Effector memory CD4-positive, alpha-beta T cell (primary cell): Measurements from ENCODE around the gene BHLHE23.

Experiments used
- DNase-seq, 3 donors: peaks; one replicate each; pipeline ENCODE4 v3.0.0-alpha.2; 2020
- H3K27ac ChIP-seq: 2 replicates; pipeline ENCODE4 v1.7.0; 2013; ENCODE audit warnings: mild to moderate bottlenecking, low read length, moderate library complexity; ENCODE audit not compliant: insufficient read depth, poor library complexity, severe bottlenecking
- H3K27me3 ChIP-seq: replicated peaks from 2 replicates; pipeline ENCODE4 v1.7.0; 2013; ENCODE audit warnings: mild to moderate bottlenecking, low read length; ENCODE audit not compliant: insufficient read depth, control insufficient read depth, poor library complexity, severe bottlenecking
- H3K36me3 ChIP-seq: 2 replicates; pipeline ENCODE4 v1.7.0; 2013; ENCODE audit warnings: mild to moderate bottlenecking, low read length, moderate library complexity; ENCODE audit not compliant: control insufficient read depth, insufficient read depth
- H3K4me1 ChIP-seq: 2 replicates; pipeline ENCODE4 v1.7.0; 2013; ENCODE audit warnings: low read length, mild to moderate bottlenecking; ENCODE audit not compliant: control insufficient read depth, insufficient read depth, poor library complexity, severe bottlenecking
- H3K4me3 ChIP-seq: 2 replicates; pipeline ENCODE4 v1.7.0; 2013; ENCODE audit warnings: low read length, low read depth, mild to moderate bottlenecking; ENCODE audit not compliant: insufficient read depth, poor library complexity, severe bottlenecking
- H3K9me3 ChIP-seq: 2 replicates; pipeline ENCODE4 v1.7.0; 2013; ENCODE audit warnings: mild to moderate bottlenecking, low read length, moderate library complexity; ENCODE audit not compliant: control insufficient read depth

Gene BHLHE23

GRCh38 chr20:63025534-63026331, 19.0 kb upstream of the BHLHE23 start:
- no peak for DNase-seq
- H3K4me3 ChIP-seq = no peak overlapping the region
- H3K27me3 ChIP-seq = peaks cover 7% of the 10 kb centered on the region

DNA sequence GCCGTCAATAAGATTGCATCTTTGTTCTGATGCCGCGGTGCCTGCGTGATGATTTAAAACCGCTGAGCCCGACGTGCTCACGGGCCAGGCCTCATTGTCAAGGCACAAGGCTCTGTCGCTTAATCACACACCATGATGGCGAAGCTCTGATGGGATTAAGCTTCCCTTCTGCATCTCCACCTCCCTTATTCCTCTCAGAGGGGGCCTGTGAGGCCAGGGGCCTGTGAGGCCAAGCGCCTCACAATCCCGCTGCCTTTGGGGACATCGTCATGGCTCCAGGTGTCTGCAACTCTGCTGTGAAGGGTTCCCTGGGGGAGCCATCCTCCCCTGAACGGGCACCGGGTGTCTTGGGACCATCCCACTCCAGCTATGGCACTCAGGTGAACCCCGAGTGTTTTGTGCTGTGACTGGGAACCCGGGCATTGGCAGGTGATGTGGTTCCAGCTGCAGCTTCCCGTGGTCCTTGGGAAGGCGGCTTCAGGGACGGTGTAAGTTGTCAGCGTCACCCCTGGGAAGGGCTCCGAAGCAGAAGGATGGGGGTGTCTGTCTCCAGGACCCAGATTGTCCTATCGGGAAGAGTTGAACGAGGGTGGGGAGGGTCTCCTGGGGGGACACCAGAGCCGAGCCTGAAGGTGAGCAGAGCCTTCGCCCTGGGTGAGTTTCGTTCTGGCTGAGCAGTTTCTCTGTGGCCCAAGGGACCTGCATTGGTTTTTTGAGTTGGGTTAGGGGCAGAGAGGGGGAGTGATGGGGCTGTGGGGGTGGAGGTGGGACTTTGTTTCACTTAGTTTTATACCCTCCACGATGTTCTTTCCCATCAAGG, 18.0 kb upstream of the BHLHE23 start:
- Histone ChIP-seq H3K36me3 (no peaks in the 10 kb centered on the region), H3K9me3 (no peaks in the 10 kb centered on the region), H3K4me3 (no peak overlapping the region), H3K27me3 (peaks cover 7% of the 10 kb centered on the region), H3K27ac (no peak overlapping the region), H3K4me1 (no peaks in the 10 kb centered on the region)
- no peak for DNase-seq

More at GRCh38 chr20:63025534-63026331, 19.0 kb upstream of the BHLHE23 start:
- Histone ChIP-seq H3K27ac (no peak overlapping the region), H3K4me1 (no peaks in the 10 kb centered on the region), H3K36me3 (no peaks in the 10 kb centered on the region), H3K9me3 (no peaks in the 10 kb centered on the region)

DNA sequence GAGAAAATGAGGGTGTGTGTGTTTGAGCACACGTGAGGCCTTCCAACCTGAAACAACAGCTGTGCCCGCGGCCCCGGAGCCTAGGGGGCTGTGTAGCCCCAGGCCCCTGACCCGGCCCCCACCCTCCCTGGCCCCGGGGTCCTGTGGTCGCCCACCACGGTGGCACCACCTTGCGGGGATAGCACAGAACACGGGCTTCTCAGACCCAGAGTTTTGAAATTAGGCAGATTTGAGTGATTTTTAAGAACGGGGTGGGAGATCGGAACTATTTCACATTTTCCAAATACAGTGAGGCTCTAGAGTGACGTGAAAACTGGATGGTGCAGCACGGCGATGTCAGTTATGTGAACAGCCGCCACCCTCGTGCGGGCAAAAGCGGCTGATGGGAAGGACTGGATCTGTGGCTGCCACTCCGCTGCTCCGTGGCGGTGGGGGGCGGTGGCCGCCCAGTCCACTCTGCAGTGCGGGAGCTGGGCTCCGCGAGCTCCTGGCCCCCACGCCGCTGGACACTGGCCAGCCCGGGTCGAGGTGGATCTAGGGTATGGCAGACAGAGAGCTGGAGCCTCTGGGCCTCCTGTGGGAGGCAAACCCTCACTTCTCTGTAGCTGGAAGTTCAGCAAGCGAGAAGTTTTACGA, 17.3 kb upstream of the BHLHE23 start:
- DNase-seq = no peak
- no peak overlapping the region for H3K27ac ChIP-seq
- H3K27me3 ChIP-seq = peaks cover 7% of the 10 kb centered on the region
- H3K9me3 ChIP-seq = no peaks in the 10 kb centered on the region
- H3K36me3 ChIP-seq = no peaks in the 10 kb centered on the region
- H3K4me3 ChIP-seq = no peak overlapping the region
- H3K4me1 ChIP-seq = no peaks in the 10 kb centered on the region

DNA sequence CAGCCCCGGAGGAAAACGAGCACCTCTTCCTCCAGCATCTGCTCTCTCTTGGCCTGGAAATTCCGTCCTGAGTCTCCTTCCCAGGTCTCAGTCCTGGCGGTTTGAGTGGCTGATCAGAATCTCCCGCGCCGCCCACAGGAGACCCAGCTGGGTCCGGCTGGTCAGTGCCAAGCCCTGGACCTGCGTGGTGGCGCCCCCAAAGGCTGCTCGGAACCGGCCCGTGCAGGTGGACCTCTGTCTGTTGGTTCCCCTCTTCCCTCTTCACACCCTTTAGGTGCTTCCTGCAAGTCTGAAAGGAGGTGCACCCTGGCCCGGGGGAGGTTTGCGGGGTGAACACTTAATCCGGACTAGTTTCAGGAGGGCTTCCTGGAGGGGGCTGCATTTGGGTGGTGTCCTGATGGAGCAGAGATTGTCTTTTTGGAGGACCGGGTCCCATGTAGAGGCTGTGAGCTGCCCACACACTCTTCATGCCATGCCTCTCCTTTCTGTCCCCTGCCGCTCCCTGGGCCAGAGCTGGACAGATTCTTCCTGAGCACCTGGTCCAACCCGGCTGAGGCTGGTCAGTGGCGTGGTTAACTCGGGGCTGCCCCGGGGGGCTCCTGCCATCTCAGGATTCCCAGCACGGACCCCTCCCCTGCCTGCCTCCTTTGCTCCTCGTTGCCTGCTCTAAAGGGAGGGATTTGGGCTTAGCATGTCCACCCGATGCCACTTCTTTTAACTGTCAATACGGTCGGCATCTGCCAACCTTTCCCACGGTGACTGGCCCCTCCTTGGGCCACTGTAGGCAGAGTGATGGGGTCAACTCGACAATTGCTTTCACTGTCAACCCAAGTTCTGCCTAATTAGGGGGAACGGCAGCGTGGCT, 16.5 kb upstream of the BHLHE23 start:
- no peaks in the 10 kb centered on the region for H3K9me3 ChIP-seq
- H3K4me3 ChIP-seq = no peak overlapping the region
- H3K27ac ChIP-seq = no peak overlapping the region
- no peaks in the 10 kb centered on the region for H3K36me3 ChIP-seq
- no peak for DNase-seq
- no peaks in the 10 kb centered on the region for H3K4me1 ChIP-seq
- peaks cover 7% of the 10 kb centered on the region for H3K27me3 ChIP-seq

DNA sequence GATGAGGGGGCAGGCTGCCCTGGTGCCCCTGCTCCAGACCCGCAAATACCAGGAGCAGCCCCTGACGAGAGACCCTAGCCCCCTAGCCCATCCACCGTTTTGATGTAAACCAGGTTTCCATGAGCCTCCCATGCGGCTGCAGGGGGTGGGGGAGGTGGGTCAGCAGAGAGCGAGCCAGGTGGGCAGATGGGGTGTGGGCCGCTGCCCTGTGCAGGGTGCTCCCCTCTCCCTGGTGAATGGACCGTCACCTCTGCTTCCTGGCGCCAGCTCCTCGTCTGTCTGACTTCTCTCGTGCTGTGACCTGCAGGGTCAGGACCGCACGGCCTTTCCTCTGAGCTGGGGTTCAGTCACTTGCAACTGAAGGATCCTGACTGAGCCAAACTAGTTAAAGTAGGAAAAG, 15.7 kb upstream of the BHLHE23 start:
- DNase-seq = no peak
- Histone ChIP-seq H3K27ac (no peak overlapping the region), H3K9me3 (no peaks in the 10 kb centered on the region), H3K36me3 (no peaks in the 10 kb centered on the region), H3K27me3 (peaks cover 4% of the 10 kb centered on the region), H3K4me1 (no peaks in the 10 kb centered on the region), H3K4me3 (no peak overlapping the region)

DNA sequence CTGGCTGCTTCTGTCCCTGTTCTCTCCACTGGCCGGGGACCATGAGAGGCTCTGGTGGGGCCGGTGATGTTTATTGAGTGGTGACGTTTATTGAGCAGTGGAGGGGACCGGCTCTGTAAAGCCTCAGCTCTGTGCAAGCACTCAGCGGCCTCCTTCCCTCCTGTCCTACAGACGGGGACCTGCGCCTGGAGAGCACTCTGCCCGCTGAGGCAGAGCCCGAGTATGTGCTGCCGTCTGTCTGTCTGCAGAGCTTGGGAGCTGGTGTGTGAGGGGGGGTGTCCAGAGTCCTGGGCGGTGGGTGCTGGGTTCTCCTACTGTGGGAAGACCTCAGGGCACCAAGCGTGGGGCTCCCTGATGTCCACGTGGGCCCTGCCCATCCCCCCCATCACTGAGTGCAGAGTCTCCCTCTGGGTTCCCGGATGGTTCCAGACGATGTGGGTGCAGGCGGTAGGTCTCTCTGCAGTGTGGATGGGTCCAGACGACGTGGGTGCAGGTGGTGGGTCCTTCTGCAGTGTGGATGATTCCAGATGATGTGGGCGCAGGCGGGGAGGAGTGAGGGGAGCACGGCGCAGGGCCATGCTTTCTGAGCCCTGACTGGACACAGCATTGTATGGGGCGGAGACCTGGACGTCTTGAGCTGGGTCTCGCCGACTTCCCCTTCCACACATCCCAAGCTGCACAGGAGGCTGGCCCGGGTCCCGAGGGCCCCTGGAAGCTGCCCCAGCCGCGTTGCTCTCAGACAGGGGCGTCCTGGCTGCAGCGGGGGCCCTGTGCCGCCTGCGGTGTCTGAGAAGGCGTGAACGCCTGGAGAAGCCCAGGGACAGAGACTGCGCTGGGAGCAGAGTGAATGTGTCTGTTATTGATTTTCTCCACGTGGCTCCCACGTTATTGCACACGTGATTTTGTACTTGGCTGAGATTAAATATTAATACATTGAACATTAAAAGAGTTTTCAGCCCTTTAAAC, 14.9 kb upstream of the BHLHE23 start:
- DNase-seq = no peak
- H3K9me3 ChIP-seq = no peaks in the 10 kb centered on the region
- H3K4me3 ChIP-seq = no peak overlapping the region
- H3K4me1 ChIP-seq = no peaks in the 10 kb centered on the region
- no peaks in the 10 kb centered on the region for H3K27me3 ChIP-seq
- H3K36me3 ChIP-seq = no peaks in the 10 kb centered on the region
- no peak overlapping the region for H3K27ac ChIP-seq

DNA sequence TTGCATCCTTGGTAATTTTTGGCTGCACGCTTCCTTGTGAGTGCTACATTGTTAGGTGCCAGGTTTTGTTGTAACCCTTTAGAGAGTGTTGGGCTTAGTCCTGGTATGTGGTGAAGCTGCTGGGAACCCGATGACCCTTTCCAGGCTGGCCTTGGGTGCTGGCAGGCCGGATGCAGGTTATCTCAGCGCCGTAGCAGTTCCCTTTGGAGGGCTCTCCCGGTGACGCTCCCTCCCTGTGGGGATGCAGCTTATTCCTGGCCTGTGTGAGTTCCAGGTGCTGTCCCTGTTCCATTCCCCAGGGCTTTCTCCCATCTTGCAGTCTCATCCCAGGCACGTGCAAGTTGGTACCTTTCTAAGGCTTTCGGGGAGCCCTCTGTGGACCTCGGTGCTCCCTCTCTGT, 13.9 kb upstream of the BHLHE23 start:
- no peaks in the 10 kb centered on the region for H3K36me3 ChIP-seq
- H3K4me3 ChIP-seq = no peak overlapping the region
- no peak for DNase-seq
- no peaks in the 10 kb centered on the region for H3K27me3 ChIP-seq
- no peaks in the 10 kb centered on the region for H3K4me1 ChIP-seq
- H3K27ac ChIP-seq = no peak overlapping the region
- no peaks in the 10 kb centered on the region for H3K9me3 ChIP-seq

DNA sequence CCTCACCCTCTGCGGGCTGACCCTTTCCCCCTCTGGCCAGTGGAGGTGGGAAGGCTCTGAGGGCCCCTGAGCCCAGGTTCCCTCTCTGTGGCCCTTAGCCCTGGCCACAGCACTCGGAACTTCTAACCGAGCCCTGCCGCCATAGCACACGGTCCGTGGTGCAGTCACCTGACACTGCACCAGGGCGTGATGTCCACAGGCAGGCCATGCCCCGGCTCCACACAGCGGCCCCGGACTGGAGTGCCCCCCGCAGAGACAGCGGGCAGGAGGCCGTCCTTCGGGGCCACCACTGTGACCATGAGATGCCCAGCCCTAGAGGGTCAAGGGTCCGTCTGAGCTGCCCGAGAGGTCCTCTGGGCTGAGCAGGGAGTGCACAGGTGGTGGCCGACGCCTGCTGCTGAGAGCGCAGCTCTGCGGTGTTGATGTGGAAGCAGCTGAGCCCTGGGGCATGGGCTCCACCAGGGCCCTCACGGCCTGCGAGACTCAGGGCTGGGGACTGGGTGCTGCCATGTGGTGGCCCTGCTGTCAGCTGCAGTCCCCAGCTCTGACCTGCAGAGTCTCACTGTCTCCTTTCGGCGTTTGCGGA, 11.2 kb upstream of the BHLHE23 start:
- H3K9me3 ChIP-seq = peaks cover 4% of the 10 kb centered on the region
- no peaks in the 10 kb centered on the region for H3K27me3 ChIP-seq
- no peaks in the 10 kb centered on the region for H3K4me1 ChIP-seq
- H3K27ac ChIP-seq = no peak overlapping the region
- no peaks in the 10 kb centered on the region for H3K36me3 ChIP-seq
- H3K4me3 ChIP-seq = no peak overlapping the region
- no peak for DNase-seq
